ENCODE results near the gene CRELD2.

Gene CRELD2

GRCh38 chr22:49972163-49973017 lies 54.0 kb downstream of the CRELD2 start:
- H2AFZ ChIP-seq (ENCODE audit: low read depth, low read length, severe bottlenecking): no peak overlapping the region
- H3K4me3 ChIP-seq (ENCODE audit: insufficient read depth, low read length, poor library complexity, severe bottlenecking): no peak overlapping the region
- no peak overlapping the region for H3K4me2 ChIP-seq (ENCODE audit: low read depth, low read length, poor library complexity, severe bottlenecking)
- no peaks in the 10 kb centered on the region for H3K36me3 ChIP-seq (ENCODE audit: low read length)
- no peaks in the 10 kb centered on the region for H3K27me3 ChIP-seq (ENCODE audit: low read length)
- H3K9ac ChIP-seq (ENCODE audit: low read length): no peak overlapping the region
- H3K27ac ChIP-seq (ENCODE audit: low read depth, low read length): no peak overlapping the region
- TF ChIP-seq CTCF (IDR thresholded peaks at IDR 0.05; ENCODE audit: insufficient read depth, low read length, poor library complexity, severe bottlenecking) (no peak), EZH2phosphoT487 (conservative IDR thresholded peaks at IDR 0.05; ENCODE audit: low read length) (no peak)
- no peaks in the 10 kb centered on the region for H3K9me3 ChIP-seq (ENCODE audit: insufficient read depth, low read length)
- H4K20me1 ChIP-seq (ENCODE audit: low read depth, low read length): no peaks in the 10 kb centered on the region
- no peaks in the 10 kb centered on the region for H3K9me2 ChIP-seq (replicated peaks; ENCODE audit: insufficient read depth, low read length)
- no peaks in the 10 kb centered on the region for H3K79me2 ChIP-seq (ENCODE audit: insufficient read depth, low read length)
- peaks cover 19% of the 10 kb centered on the region for H3F3A ChIP-seq (ENCODE audit: insufficient read depth)

DNA sequence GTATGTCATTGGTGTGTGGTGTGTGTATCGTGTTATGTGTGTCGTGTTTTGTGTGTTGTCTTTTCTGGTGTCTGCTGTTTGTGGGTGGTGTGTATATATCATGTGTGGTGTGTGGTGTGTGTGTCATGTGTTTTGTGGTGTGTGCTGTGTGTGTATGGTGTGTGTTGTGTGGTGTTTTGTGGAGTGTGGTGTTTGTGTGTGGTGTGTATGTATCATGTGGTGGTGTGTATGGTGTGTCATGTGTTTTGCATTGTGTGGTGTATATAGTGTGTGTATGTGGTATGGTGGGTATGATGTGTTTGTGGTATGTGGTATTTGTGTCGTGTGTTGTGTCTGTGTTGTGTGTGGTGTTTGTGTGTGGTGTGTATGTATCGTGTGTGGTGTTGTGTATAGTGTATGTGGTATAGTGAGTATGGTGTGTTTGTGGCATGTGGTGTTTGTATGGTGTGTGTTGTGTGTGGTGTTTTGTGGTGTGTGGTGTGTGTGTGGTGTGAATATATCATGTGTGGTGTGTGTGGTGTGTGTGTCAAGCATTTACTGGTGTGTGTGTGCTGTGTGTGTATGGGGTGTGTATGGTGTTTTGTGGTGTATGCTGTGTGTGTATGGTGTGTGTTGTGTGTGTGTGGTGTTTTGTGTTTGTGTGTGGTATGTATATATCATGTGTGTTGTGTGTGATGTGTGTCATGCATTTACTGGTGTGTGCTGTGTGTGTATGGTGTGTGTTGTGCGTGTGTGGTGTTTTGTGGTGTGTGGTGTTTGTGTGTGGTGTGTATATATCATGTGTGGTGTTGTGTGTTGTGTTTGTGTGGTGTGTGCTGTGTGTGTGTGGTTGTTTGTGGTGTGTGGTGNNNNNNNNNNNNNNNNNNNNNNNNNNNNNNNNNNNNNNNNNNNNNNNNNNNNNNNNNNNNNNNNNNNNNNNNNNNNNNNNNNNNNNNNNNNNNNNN lies 54.9 kb downstream of the CRELD2 start:
- TF ChIP-seq EZH2phosphoT487 (conservative IDR thresholded peaks at IDR 0.05; ENCODE audit: low read length) (no peak), CTCF (IDR thresholded peaks at IDR 0.05; ENCODE audit: insufficient read depth, low read length, poor library complexity, severe bottlenecking) (no peak)
- no peaks in the 10 kb centered on the region for H3K27me3 ChIP-seq (ENCODE audit: low read length)
- H3K9me3 ChIP-seq (ENCODE audit: insufficient read depth, low read length): no peaks in the 10 kb centered on the region
- H3K4me3 ChIP-seq (ENCODE audit: insufficient read depth, low read length, poor library complexity, severe bottlenecking): no peak overlapping the region
- no peaks in the 10 kb centered on the region for H3K36me3 ChIP-seq (ENCODE audit: low read length)
- H2AFZ ChIP-seq (ENCODE audit: low read depth, low read length, severe bottlenecking): no peak overlapping the region
- H3K27ac ChIP-seq (ENCODE audit: low read depth, low read length): no peak overlapping the region
- no peaks in the 10 kb centered on the region for H3K9me2 ChIP-seq (replicated peaks; ENCODE audit: insufficient read depth, low read length)
- no peak overlapping the region for H3K9ac ChIP-seq (ENCODE audit: low read length)
- H4K20me1 ChIP-seq (ENCODE audit: low read depth, low read length): no peaks in the 10 kb centered on the region
- H3K4me2 ChIP-seq (ENCODE audit: low read depth, low read length, poor library complexity, severe bottlenecking): no peak overlapping the region
- H3K79me2 ChIP-seq (ENCODE audit: insufficient read depth, low read length): no peaks in the 10 kb centered on the region
- H3F3A ChIP-seq (ENCODE audit: insufficient read depth): peaks cover 19% of the 10 kb centered on the region

DNA sequence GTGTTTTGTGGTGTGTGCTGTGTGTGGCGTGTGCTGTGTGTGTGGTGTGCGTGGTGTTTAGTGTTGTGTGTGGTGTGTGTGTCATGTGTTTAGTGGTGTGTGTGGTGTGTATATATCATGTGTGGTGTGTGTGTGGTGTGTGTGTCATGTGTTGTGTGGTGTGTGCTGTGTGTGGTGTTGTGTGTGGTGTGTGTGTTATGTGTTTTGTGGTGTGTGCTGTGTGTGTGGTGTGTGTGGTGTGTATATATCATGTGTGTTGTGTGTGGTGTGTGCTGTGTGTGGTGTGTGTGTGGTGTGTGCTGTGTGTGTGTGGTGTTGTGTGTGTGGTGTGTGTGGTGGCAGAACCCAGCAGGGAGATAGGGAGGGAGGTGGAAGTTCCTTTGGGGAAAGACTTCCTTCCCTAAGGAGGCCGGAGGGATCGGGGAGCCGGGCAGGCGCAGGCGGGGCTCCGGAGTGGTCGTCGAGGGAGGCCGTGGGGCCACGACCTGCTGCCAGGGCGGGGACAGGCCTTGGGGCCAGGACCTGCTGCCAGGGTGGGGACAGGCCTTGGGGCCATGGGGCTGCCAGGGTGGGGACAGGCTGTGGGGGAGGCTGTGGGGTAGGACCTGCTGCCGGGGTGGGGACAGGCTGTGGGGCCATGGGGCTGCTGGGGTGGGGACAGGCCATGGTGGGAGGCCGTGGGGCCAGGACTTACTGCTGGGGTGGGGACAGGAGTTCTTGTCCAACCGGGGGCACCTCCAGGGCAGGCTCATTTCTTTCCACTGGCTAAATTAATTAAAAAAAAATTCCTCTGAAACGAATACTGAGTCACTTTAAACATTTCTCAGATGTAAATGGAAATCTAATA lies 57.3 kb downstream of the CRELD2 start:
- H3K27ac ChIP-seq (ENCODE audit: low read depth, low read length): peak overlapping the region; percentile 6; the same call in 1 of the 2 replicates
- H3F3A ChIP-seq (ENCODE audit: insufficient read depth): peaks cover 15% of the 10 kb centered on the region
- H3K9ac ChIP-seq (ENCODE audit: low read length): no peak overlapping the region
- no peaks in the 10 kb centered on the region for H3K79me2 ChIP-seq (ENCODE audit: insufficient read depth, low read length)
- no peaks in the 10 kb centered on the region for H4K20me1 ChIP-seq (ENCODE audit: low read depth, low read length)
- H3K4me2 ChIP-seq (ENCODE audit: low read depth, low read length, poor library complexity, severe bottlenecking): no peak overlapping the region
- H3K9me3 ChIP-seq (ENCODE audit: insufficient read depth, low read length): no peaks in the 10 kb centered on the region
- H3K4me3 ChIP-seq (ENCODE audit: insufficient read depth, low read length, poor library complexity, severe bottlenecking): no peak overlapping the region
- TF ChIP-seq CTCF (IDR thresholded peaks at IDR 0.05; ENCODE audit: insufficient read depth, low read length, poor library complexity, severe bottlenecking) (no peak), EZH2phosphoT487 (conservative IDR thresholded peaks at IDR 0.05; ENCODE audit: low read length) (no peak)
- no peaks in the 10 kb centered on the region for H3K9me2 ChIP-seq (replicated peaks; ENCODE audit: insufficient read depth, low read length)
- H3K27me3 ChIP-seq (ENCODE audit: low read length): no peaks in the 10 kb centered on the region
- no peak overlapping the region for H2AFZ ChIP-seq (ENCODE audit: low read depth, low read length, severe bottlenecking)
- no peaks in the 10 kb centered on the region for H3K36me3 ChIP-seq (ENCODE audit: low read length)

All from SU-DHL-6 (cell line).